ENCODE data around the gene HOXA6.

Gene HOXA6

DNA sequence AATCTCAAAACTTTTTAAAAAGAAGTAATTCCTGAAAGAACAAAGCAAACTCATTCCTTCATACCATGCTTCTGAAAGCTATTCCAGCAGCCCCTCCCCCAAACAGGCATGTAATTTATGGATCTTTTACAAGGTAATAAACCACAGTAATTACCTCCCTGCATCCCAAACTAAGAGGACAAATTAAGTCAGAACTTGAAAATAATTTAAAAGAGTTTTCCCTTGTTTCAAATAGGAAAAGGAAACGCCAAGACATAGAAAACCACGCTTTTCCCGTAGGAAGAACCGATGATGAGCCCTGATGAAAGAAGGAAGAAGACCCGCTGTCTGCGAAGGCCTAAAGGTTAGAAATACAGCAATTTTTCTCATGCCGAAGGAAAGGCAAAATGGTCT is 25.9 kb downstream of the HOXA6 start:
- no peak for DNase-seq (ENCODE audit: low read depth)

DNA sequence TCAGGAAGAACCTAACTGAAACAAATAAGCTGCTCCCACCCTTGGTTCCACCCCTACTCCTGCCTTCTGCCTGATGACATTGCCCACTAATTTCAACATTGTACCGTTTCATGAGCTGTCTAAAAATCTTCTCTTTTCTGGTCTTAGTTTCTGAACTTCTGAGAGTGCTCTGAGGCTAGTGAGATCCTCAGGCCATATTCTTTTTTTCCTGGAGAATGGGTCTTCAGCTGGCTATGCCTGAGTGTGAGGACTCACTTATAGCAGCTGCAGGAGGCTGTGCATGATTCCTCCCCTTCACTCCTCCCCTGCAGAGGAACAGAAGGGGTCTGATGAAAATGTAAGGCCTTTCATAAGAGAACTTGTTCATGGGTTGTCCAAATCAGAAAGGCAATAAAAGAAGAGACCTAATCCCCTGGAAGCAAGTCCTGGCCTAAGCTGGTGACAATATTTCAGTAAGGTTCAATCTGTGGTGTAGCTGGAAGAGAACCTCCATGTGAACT is 28.1 kb downstream of the HOXA6 start:
- DNase-seq (ENCODE audit: low read depth) = no peak

DNA sequence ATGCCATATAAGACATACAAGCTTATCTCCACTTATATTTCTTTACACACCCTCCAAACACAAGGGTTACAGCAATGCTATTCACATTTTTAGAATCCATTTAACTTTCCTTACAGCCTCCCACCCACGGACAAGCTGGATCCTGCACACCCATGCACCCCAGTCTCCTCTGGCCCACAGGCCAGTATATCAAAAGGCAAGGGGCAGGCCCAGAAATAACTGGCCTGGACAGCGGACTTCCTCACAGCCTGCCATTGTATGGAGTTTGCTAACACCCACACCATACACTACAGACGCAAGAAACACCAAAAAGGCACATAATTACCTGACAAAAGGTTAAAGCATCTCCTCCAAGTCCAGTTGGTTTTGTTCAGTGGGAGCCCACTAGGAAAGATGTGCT is 29.0 kb downstream of the HOXA6 start:
- no peak for DNase-seq (ENCODE audit: low read depth)

DNA sequence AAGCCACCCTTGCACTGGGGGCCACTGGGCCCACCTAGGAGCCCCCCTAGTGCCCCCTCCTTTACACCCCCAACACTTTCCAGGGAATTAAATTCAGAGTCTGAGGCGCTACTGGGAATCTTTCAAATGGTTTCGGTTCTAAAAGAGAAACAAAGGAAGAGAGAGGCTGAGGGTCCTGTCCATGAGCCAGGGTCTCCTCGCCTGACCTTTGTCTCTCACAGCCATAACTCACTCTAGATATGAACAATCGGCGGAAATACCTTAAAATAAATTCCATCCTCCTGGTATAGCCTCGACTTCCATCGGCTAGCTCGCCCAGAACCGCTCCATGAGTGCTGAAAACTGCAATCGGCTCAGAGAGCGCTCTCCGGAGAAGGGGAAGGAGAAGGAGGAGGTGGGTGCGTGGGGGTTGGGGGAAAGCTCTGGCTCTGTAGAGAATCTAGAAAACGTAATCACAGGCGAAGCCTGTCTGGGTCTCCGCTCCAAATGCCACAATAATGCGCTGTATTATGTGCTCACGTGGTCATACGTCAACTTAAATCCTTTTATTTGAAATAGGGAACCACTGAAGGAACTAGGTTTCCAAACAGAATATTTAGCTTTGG is 29.6 kb downstream of the HOXA6 start:
- DNase-seq (ENCODE audit: low read depth) = no peak

DNA sequence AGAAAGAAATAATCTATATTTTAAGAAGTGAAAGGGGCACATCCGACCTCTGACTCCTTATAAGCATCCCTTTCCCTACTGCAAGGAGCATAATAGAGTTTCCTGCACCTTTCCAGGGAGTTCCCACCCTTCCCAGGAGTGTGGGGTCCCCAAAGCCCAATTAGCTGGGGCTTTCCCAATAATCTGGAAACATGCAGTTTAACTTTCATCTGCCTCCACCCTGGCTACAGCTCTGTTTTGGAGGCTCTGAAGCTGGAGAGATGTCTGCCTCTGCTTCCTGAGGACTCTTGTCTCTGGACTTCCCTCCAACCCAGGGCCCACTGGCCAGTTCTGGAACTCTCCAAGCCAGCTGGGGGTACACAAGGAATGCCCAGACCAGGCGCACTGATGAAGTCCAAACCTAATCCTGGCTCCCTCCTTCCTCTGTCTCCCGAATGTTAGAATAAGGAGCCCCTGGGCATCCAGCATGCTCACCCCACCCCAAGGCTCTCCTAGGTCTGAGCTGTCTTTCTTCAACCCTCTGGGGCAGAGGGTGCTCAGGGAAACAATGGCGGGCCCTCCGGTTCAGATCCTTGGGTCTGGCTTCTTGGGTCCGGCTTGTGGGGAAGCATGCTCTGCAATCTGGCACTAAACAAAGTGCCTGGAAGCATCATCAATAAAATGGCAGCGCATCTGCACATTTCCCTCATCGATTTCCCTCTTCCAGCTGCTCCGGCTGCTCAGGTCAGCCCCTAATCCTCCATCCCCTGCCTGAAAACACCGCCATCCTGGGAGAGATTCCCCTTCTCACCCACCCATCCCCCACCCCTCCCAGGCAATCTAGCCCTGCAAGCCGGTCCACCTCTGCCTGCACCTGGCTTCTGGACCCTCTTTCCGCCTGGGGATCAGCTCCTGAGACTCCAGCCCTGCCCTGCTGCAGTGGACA is 30.4 kb downstream of the HOXA6 start:
- DNase-seq (ENCODE audit: low read depth) = no peak

DNA sequence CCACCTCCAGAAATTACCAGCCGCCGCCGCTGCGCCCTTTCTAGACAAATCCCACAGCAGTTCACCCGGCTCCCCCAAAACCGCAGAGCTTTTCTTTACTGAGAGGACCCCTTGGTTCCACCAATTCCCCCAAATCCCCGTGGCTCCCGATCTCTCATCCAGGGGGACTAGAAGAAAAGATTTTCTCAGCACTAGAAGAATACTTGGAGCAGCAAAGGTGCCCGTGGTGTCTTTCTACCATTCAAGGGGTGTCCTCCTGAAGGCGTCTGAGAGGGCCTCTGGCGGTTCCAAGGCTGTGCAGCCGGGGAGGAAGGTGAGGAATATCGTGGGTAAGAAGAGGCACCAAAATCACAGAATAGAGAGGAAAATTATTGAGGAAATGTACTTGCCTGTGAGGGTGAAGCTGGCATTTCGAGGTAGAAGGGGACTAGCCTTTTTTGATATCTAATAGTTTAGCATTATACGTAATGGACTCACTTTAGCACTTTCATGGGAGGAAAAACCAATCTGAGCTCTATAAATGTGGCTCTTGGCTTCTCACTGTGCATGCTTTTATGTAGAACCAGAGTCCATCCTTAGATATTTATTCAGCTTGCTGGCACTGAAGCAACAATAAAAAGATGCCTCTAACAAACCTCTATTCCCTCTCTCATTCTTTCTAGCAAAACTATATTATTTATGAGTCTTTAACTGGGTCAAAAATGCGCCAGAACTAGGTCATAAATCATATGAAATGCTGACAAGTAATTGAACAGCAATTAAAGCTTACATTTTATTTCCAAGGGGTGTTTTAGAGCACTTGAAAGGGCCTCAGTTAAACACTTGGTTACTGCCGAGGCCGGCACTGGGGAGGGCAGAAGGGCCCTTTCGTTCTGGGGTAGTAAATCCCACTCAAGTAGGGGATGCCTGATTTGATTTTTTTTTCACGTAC is 31.3 kb downstream of the HOXA6 start:
- no peak for DNase-seq (ENCODE audit: low read depth)

DNA sequence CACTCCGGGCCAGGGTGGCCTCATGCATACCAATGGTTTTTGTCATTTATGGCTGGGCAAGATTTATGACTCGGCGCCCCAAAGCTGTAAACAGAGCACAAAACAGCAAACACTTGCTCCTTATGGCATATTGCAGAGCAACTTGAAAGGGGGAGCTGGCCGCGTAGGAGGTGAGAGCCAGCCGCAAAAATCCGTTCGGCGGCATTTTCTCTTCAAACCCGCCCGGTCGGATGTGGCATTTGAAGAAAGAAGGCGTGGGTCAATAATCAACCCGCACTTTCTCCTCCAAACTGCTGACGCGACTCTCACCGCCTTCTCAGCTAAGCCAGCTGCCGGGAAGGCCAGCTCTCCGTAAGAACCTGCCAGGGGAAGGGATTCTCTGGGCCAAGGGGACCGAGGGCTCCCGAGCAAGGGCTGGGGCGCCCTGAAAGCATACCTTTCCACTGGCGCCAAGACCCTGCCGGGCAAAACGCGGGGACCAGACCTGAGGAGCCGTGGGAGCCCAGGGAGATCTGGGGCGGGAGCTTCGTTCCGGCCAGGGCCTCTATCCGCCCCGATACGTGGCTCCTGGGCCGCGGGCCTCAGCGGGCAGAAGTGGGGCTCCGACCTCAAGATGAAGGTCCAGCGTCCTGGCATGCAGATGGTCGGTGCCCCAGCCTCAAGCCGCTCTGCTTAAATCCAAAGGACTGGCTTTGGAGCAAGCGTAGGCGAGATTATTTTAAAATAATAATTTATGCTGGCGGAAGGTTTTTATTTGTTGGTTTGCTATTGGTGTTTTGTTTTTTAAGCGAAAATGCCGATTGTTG is 32.1 kb downstream of the HOXA6 start:
- DNase-seq (ENCODE audit: low read depth) = no peak

DNA sequence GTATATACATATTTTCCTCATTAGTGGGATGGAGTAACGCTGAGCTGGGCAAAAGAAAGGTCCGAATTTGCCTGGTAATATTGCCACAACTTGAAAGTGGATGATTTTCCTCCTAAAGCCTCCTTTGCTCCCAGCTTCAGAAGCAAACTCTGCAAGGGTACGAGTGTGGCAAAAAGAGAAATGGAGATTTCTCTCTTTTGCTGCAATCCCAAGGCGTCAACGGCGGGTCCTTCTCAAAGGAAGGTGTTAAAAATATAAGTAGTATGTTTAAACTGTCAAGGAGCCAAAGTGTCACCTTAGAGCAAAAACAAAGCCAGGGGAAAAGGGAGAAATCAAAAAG is 32.7 kb downstream of the HOXA6 start:
- DNase-seq (ENCODE audit: low read depth) = no peak

DNA sequence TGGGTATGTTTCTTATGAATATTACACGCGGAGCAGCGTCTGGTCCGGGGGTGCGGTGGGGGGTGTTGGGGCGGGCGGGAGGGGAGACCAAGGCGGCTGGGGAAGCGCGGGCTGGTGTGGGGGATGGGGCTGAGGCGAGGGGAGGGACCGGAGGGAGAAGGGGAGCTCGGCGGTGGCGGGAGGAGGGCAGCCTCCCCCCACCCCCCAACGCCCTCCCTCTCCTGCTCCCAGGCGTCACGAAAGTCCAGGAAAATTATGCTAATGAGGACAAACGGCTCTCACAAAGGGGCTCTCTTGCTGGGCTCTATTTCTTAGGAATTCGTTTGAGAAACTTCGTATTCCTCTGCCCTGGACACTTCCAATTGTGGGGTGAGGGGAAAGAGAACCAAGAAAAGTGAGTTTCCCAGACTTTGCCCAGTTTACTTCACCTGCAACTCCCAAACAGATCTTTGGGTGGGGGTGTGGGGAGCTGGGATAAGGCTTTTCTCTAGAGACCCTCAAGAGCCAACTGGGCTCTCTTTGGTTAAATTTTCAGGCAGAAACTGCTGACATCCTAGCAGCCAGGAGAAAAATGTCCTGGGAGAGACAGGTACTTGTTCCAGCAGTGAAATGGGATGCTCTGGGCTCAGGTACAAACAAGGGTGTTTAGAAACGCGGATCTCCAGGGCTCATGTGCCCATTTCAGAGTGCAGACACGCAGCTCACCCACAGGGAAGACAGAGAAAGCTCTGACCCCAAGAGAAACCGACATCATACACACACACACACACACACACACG is 33.4 kb downstream of the HOXA6 start:
- no peak for DNase-seq (ENCODE audit: low read depth)

DNA sequence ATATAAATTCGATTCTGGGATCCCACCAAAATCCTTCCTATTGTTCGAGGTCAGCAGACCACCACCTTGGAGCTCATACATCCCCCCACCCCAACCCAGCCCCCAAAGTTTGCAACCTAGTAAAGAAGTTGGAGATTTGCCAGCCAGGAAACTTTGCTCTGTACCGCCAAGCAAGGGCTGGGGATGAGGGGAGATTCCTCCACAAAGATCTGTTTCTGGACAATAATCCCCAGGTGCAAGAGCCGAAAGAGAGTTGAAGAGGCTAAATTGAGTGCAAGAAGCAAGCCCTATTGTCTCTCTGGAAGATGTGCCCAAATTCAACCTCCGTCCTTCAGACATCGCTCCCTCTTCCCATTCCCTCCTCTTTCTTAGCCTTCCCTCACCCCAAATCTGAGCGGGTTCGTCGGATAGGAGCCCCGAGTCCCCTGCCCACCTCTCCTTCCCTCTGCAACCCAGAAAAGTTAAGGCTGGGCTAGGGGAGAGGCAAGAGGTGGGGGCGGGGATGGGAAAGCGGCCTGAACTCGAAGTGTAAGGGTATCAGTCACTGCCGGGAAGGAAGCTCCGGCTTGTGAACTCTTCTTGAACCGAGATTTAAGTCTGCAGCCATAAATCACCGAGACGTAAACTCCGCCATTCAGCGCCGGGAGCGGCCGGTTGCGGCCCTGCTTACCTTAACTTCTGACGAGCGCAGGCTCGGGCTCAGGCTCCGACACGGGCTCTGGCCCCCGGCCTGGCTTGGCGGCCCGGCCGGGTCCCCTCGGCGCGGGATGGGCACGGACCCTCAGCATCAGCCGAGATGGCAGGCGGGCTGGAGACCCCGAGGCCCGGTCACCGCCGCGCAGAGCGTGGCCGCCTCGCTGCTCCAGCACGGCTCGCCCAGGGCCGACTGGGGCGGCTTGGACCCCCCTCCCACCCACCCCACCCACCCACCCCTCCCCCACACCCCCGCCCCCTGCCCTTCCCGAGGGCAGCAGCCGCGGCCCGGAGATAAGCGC is 34.3 kb downstream of the HOXA6 start:
- DNase-seq (ENCODE audit: low read depth) = no peak

DNA sequence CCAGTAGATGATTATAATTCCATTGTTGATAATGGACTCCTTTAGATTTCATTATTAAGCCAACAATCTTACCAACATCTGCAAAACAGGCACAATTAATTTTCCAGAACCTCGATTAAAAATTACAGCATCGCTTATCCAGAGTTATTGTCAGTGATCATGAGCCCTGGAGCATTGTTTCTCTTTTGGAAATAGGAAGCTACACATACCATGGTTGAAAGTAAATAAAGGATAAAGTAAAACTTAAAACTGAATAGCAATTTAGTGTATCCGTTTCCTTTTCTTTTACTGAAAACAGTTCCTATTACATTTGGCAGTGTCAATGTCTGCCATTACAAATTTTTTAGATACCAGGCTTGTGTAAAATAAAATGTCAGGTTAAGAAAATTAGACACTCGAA is 35.2 kb downstream of the HOXA6 start:
- no peak for DNase-seq (ENCODE audit: low read depth)

DNA sequence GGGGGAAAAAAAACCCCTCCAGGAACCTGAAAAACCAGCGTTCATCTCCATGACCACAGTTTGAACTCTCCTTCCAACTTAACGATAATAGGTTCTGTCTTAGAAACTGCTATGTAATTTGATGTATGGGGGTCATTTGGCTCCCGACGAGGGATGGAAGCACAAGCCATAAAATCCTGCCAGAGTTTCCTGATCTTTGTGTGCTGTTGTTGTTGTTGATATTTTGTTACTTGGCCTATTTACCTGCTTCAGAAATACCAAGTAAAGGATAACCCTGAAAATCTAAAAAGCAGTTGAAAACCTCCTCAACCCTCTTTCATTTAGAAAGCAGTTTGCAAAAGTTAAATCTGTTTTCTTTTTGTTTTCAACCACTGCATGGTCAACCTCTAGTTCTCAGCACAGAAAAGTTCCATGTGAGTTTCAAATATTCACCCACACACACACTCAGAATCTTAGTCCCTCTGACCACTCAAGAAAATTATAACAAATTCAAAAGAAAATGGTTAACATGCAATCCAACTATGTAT is 35.8 kb downstream of the HOXA6 start:
- no peak for DNase-seq (ENCODE audit: low read depth)

DNA sequence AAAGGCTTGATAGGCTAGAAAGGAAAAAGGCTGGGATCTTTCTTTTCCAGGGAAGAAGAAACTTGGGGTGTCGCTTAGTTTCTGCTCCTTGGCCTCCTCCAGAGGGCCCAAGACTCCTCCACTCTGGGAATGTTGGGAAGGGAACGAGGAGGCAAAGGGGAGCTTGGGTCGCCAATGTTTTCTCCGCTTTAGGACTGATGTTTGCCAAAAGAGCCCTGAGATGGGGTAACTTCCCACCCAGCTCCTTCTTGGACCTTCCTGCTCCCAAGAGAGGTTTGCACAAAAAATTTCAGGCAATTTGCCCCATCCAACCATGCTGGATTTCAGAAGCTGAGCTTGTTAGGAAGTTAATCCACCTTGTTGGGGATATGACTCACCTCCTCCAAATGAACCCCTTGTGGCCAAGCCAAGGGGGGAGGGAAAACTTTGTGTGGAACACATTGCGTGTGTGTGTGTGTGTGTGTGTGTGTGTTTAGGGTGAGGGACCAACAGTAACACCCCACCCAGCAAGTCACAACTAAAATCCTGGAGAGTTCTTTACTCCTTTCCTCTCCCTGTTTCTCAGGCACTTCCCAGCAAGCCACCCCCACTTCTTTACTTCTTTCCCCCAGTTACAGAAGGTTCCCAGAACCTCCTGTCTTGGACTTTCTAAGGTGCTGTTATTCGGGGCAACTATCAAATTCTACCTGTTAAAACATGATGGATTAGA is 36.4 kb downstream of the HOXA6 start:
- DNase-seq (ENCODE audit: low read depth) = no peak

DNA sequence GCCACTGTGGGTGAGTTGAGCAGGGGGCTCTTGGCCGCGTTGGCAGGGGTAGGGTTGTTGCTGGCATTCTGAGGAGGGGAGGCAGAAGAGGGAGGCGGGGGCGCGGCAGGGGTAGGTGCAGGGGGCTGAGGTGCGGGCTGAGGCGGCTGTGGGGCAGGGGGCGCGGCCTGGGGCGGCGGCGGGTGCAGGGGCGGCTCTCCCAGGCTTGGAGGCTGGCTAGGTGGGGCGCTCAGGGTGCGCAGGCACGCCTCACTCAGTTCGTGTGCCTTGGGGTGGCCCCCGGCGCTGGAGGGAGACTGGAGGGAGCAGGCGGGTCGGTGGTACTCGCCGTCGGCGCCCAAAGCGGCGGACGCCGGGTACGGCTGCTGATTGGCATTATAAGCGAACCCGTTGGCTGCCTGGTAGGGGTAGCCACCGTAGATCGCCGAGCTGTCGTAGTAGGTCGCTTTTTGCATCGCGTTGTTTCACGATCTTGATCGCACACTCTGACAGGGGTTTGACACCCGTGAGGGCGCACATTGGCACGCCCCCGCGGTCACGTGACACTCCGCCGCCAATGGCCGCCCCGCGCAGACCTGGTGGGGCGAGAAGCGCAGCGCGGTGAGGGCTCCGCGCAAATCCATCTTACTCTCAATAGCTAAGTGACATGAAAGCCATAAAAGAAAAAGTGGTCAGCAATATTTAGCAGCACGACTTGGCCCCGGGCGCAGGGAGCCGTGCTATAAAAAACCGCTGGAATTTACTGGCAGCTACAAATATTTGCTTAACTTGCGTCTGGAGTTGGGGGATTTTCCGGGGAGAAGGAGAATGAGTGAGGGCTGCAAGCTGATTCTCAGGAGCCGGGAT is 37.2 kb downstream of the HOXA6 start:
- no peak for DNase-seq (ENCODE audit: low read depth)

DNA sequence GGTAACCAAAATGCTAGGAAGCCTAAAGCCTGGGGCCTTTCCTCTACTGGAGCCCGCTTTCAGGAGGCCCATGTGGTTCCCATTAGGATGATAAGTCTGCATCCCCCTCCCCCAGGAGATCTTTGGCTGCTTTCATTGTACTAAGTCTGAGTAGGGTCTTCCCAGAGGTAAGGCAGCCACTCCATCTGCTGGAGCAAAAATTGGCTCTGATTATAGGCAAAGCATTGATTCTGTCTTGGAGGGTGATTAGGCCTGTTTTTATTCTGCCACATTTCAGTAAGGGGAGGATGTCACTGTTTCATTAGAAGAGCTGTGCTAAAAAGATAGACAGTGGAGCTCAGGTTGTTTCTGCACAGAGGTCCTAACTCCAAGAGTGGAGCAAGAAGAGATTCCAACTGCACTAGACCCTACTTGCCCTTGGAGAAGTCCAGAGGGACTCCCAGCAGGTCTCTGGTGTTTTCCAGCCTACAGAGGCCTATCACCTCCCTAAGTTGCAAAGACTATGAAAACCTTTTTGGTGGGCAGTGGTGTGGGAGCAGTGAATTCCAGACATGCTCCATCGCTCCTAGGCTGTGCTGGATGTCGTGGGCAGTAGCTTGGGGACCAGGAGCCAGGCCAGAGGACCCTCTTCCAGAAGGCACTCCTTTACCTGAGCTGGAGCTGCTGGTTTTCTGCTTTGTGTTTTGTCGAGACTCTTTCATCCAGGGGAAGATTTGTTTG is 37.9 kb downstream of the HOXA6 start:
- DNase-seq (ENCODE audit: low read depth) = no peak

DNA sequence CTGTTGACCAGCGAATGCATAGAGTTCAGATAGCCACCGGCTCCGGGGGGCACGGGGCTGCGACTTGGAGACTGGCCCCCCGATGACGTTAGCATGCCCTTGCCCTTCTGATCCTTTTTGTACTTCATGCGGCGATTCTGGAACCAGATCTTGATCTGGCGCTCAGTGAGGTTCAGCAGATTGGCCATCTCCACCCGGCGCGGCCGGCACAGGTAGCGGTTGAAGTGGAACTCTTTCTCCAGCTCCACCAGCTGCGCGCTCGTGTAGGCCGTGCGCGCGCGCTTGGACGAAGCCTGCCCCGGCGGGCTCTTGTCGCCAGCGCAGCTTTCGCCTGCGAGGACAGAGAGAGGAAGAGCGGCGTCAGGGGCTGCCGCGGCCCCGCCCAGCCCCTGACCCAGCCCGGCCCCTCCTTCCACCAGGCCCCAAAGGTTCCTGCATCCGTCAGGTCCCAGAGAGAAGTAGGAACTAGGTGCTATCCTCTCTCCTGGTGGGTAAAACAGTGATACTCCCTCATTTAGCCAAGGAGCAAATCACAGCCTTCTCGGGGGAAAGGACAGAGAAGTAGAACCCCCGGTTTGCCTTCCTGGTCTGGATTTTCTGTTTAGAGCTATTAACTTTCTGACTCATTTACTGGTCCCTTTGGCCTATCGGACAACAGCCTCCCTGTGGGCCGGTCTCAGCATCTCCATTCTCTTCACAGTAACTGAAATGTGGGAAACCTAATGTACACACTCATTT is 39.0 kb downstream of the HOXA6 start:
- no peak for DNase-seq (ENCODE audit: low read depth)
